H1 (cell line): ENCODE data around the gene LAMB3. TPM values are rescaled to one million over a fixed set of nuclear protein-coding genes. Genes with fewer than 3 reads are reported as not detected.

Experiments used
- ATF3 ChIP-seq: IDR thresholded peaks from 2 replicates; pipeline ENCODE4 v1.6.1; 2011; ENCODE audit warnings: low read depth, mild to moderate bottlenecking, low read length; ENCODE audit not compliant: insufficient read depth
- BCL11A ChIP-seq, 2 experiments: IDR thresholded peaks; one replicate each; pipeline ENCODE4 v1.6.1; 2011; ENCODE audit warnings: low read depth in 2 of 2, low read length in 2 of 2, mild to moderate bottlenecking in 2 of 2
- CHD2 ChIP-seq: IDR thresholded peaks from 2 replicates; pipeline ENCODE4 v1.6.1; 2012; ENCODE audit warnings: low read length, improper control_type of control experiment
- CHD7 ChIP-seq: fragments of 300-600 bp; sonication (generic); IDR thresholded peaks from 2 replicates; pipeline ENCODE4 v1.7.1; 2012; ENCODE audit warnings: low read length, moderate library complexity, mild to moderate bottlenecking, inconsistent platforms; ENCODE audit not compliant: insufficient replicate concordance
- E2F6 ChIP-seq: IDR thresholded peaks from 2 replicates; pipeline ENCODE4 v1.6.1; 2012; ENCODE audit warnings: inconsistent platforms
- EP300 ChIP-seq, 2 experiments: IDR thresholded peaks; 1 replicate in 1 of 2; 2 replicates in 1 of 2; pipeline ENCODE4 v1.6.1; 2011 to 2012; ENCODE audit warnings: low read depth in 2 of 2, low read length in 2 of 2, mild to moderate bottlenecking in 2 of 2, borderline replicate concordance in 1 of 2, inconsistent platforms in 1 of 2, moderate library complexity in 1 of 2
- POLR2AphosphoS5 ChIP-seq: IDR thresholded peaks from 2 replicates; pipeline ENCODE4 v1.6.1; 2011; ENCODE audit warnings: low read depth, low read length
- SP4 ChIP-seq: IDR thresholded peaks from 2 replicates; pipeline ENCODE4 v1.6.1; 2012; ENCODE audit warnings: low read length, inconsistent platforms
- TCF12 ChIP-seq: IDR thresholded peaks from 2 replicates; pipeline ENCODE4 v1.6.1; 2011; ENCODE audit warnings: low read depth, mild to moderate bottlenecking, low read length
- polyA plus RNA-seq, 7 experiments: library from polyadenylated mRNA; depleted of rRNA in 3 of 7; stranded (reverse) in 5 of 7; unstranded in 2 of 7; fragments of >200 nt in 5 of 7; fragments of 200-250 nt in 2 of 7; gene quantifications; 1 replicate in 5 of 7; 2 replicates in 1 of 7; 4 replicates in 1 of 7; pipeline versions ENCODE4 v1.2.1 to v1.2.3, GENCODE V29; 2011 to 2013; ENCODE audit warnings: missing spikeins in 2 of 7, mixed read lengths in 2 of 7
- total RNA-seq: library from RNA; stranded (reverse); fragmentation: NEBNext Ultra II Directional; extraction: Animal tissue kit (Norgen Biotek cat#: 25700); gene quantifications from 2 replicates; pipeline ENCODE4 v1.2.1, GENCODE V29; 2021

LAMB3 gene
- total and polyA plus RNA-seq, 2 of the 8 experiments (the other 6 are each of a cell fraction or from before 2014, with no cell fraction given), result 0.45 to 0.50 TPM

GRCh38 chr1:209634005-209634737 is 18.1 kb downstream of the LAMB3 start (continued):
- no peak for TF ChIP-seq CHD7
- TF ChIP-seq POLR2AphosphoS5, result no peak
- no peak for TF ChIP-seq CHD2
- no peak for TF ChIP-seq EP300 (IDR thresholded peaks at IDR 0.05; ENCODE audit: borderline replicate concordance in 1 of 2, low read depth in 2 of 2, low read length in 2 of 2)
- TF ChIP-seq E2F6, result no peak
- TF ChIP-seq SP4, result no peak
- TF ChIP-seq ATF3, result no peak
- no peak for TF ChIP-seq BCL11A (IDR thresholded peaks at IDR 0.05; ENCODE audit: low read depth in 2 of 2, low read length in 2 of 2)
- TF ChIP-seq TCF12, result no peak
